GM21717 (cell line): Measurements from ENCODE around the gene GRID2.
"Not testable (repeated sequence)": the region's sequence is repeated elsewhere in the genome, so short reads cannot be mapped to it uniquely, and the experiment has no call there.

ENCODE experiments used
- ATAC-seq: cut with Tn5 transposase; IDR thresholded peaks from one replicate; pipeline ENCODE4 v1.9.1; 2021; ENCODE audit warnings: mild to moderate bottlenecking, moderate library complexity; ENCODE audit not compliant: unreplicated experiment

The GRID2 gene

GRCh38 chr4:93645120-93645519, 1341.4 kb downstream of the GRID2 start:
- ATAC-seq, result peak; percentile 51

- ATAC-seq, result peak; percentile 81
These were observed 1342.6 kb downstream of the GRID2 start for GRCh38 chr4:93646233-93646930.

- peak; percentile 51 for ATAC-seq
These were observed 1344.5 kb downstream of the GRID2 start for GRCh38 chr4:93648258-93648657.

- no peak for ATAC-seq
These were observed 1346.1 kb downstream of the GRID2 start for GRCh38 chr4:93649828-93650227.

GRCh38 chr4:93654211-93654610, 1350.4 kb downstream of the GRID2 start:
- no peak for ATAC-seq

GRCh38 chr4:93657527-93657926, 1353.8 kb downstream of the GRID2 start:
- no peak for ATAC-seq

GRCh38 chr4:93658443-93658842, 1354.7 kb downstream of the GRID2 start:
- ATAC-seq, result no peak

GRCh38 chr4:93659629-93660028, 1355.9 kb downstream of the GRID2 start:
- no peak for ATAC-seq

- no peak for ATAC-seq
These were observed 1356.3 kb downstream of the GRID2 start for GRCh38 chr4:93660036-93660435.

- ATAC-seq, result no peak
These were observed 1366.7 kb downstream of the GRID2 start for GRCh38 chr4:93670434-93670833.

- no peak for ATAC-seq
These were observed 1367.3 kb downstream of the GRID2 start for GRCh38 chr4:93671093-93671492.

GRCh38 chr4:93676937-93677336, 1373.2 kb downstream of the GRID2 start:
- not testable (repeated sequence) for ATAC-seq

- ATAC-seq, result no peak
These were observed 1380.8 kb downstream of the GRID2 start for GRCh38 chr4:93684571-93684970.

- no peak for ATAC-seq
These were observed 1383.5 kb downstream of the GRID2 start for GRCh38 chr4:93687304-93687703.

GRCh38 chr4:93688978-93689377, 1385.2 kb downstream of the GRID2 start:
- ATAC-seq, result no peak

GRCh38 chr4:93693141-93693540, 1389.4 kb downstream of the GRID2 start:
- ATAC-seq, result no peak

- ATAC-seq, result no peak
These were observed 1394.9 kb downstream of the GRID2 start for GRCh38 chr4:93698686-93699085.

GRCh38 chr4:93700571-93700970, 1396.8 kb downstream of the GRID2 start:
- no peak for ATAC-seq

- peak; percentile 73 for ATAC-seq
These were observed 1406.5 kb downstream of the GRID2 start for GRCh38 chr4:93710101-93710846.

- no peak for ATAC-seq
These were observed 1407.2 kb downstream of the GRID2 start for GRCh38 chr4:93710847-93711430.

GRCh38 chr4:93718233-93718632, 1414.5 kb downstream of the GRID2 start:
- ATAC-seq, result no peak

GRCh38 chr4:93719552-93719951, 1415.8 kb downstream of the GRID2 start:
- no peak for ATAC-seq
